Fibroblast of lung (primary cell): ENCODE measurements around the gene MCTP2. TPM values are rescaled to one million over a fixed set of nuclear protein-coding genes. Genes with fewer than 3 reads are reported as not detected.

ENCODE experiments used
- DNase-seq, 2 donors: peaks; one replicate each; pipeline versions ENCODE4 v3.0.0 to v3.0.0-alpha.2; 2010; ENCODE audit warnings: low read depth in 2 of 2
- H2AFZ ChIP-seq: 2 replicates; pipeline ENCODE4 v1.5.1; 2012; ENCODE audit warnings: low read length, control low read depth, inconsistent platforms
- H3K27ac ChIP-seq: 2 replicates; pipeline ENCODE4 v1.5.1; 2011; ENCODE audit warnings: low read length, control low read depth; ENCODE audit not compliant: insufficient read depth
- H3K27me3 ChIP-seq: 2 replicates; pipeline ENCODE4 v1.5.1; 2011; ENCODE audit warnings: mild to moderate bottlenecking, low read length; ENCODE audit not compliant: control insufficient read depth, insufficient read depth
- H3K36me3 ChIP-seq: 2 replicates; pipeline ENCODE4 v1.5.1; 2011; ENCODE audit warnings: low read length; ENCODE audit not compliant: control insufficient read depth, insufficient read depth
- H3K4me1 ChIP-seq: 2 replicates; pipeline ENCODE4 v1.5.1; 2011; ENCODE audit warnings: low read length; ENCODE audit not compliant: control insufficient read depth, insufficient read depth; ENCODE audit errors: extremely low read depth
- H3K4me2 ChIP-seq: 2 replicates; pipeline ENCODE4 v1.5.1; 2011; ENCODE audit warnings: low read length, control low read depth; ENCODE audit not compliant: insufficient read depth; ENCODE audit errors: extremely low read depth
- H3K4me3 ChIP-seq, 4 experiments: fragments of 200-600 bp in 1 of 4; sonication (generic) in 1 of 4; replicated peaks in 1 of 4; 2 replicates each; pipeline ENCODE4 v1.5.1; 2011 to 2016; ENCODE audit warnings: low read length in 4 of 4, low read depth in 3 of 4, mild to moderate bottlenecking in 3 of 4, control low read depth in 2 of 4, inconsistent platforms in 1 of 4, mixed read lengths in 1 of 4; ENCODE audit not compliant: insufficient read depth in 1 of 4; ENCODE audit errors: control extremely low read depth in 1 of 4
- H3K79me2 ChIP-seq: 2 replicates; pipeline ENCODE4 v1.5.1; 2012; ENCODE audit warnings: mild to moderate bottlenecking, low read length, inconsistent platforms; ENCODE audit not compliant: control insufficient read depth, insufficient read depth
- H3K9ac ChIP-seq: 2 replicates; pipeline ENCODE4 v1.5.1; 2011; ENCODE audit warnings: mild to moderate bottlenecking, low read length, control low read depth; ENCODE audit not compliant: insufficient read depth
- H3K9me3 ChIP-seq: 2 replicates; pipeline ENCODE4 v1.5.1; 2012; ENCODE audit warnings: low read depth, low read length; ENCODE audit not compliant: control insufficient read depth, insufficient read depth
- H4K20me1 ChIP-seq: 2 replicates; pipeline ENCODE4 v1.5.1; 2011; ENCODE audit warnings: low read length; ENCODE audit not compliant: control insufficient read depth, insufficient read depth; ENCODE audit errors: extremely low read depth
- EZH2 ChIP-seq: IDR thresholded peaks from 2 replicates; pipeline ENCODE4 v1.5.1; 2012; ENCODE audit warnings: low read length, control low read depth, mild to moderate bottlenecking; ENCODE audit errors: missing control alignments
- polyA plus RNA-seq, 2 donors: library from polyadenylated mRNA; depleted of rRNA in 1 of 2; stranded (reverse) in 1 of 2; unstranded in 1 of 2; fragments of >200 nt; gene quantifications; 2 replicates each; pipeline ENCODE4 v1.2.1, GENCODE V29; 2011 to 2012; ENCODE audit warnings: missing spikeins in 1 of 2
- total RNA-seq: library from RNA; depleted of rRNA; stranded (reverse); fragments of >200 nt; gene quantifications from 2 replicates; pipeline ENCODE4 v1.2.1, GENCODE V29; 2014
- TF ChIP-seq, protein P1 (sequence below), 2 donors: IDR thresholded peaks in 1 of 2; conservative IDR thresholded peaks in 1 of 2; 1 replicate in 1 of 2; 2 replicates in 1 of 2; pipeline ENCODE4 v1.5.1; 2011 to 2012; ENCODE audit warnings: low read length in 2 of 2, control low read depth in 1 of 2, inconsistent platforms in 1 of 2, low read depth in 1 of 2, mild to moderate bottlenecking in 1 of 2

The MCTP2 gene
- total and polyA plus RNA-seq, 2 donors (not counting 1 experiment from before 2014, with no cell fraction given) = 3.6 to 14.5 TPM

DNA sequence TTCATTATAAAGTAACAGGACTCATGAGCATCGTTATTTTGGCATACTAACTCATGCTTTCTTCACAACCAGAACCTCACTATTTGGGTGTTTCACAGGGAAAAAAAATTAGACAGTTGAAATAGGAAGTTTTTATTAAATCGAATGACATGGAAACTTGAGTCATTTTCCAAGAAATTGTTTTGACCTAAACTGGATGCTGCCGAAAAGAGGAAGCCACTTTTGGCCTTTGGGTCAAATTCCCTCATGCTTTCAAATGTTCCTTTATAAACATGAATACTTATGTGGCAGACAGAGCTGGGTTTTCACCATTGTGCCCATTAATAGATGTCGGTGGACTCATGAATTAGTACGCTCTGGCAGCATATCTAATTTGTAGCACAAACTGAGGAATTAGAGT is 224.9 kb downstream of the MCTP2 start:
- H3K9me3 ChIP-seq = no peaks in the 10 kb centered on the region
- H3K9ac ChIP-seq = no peak overlapping the region
- H3K4me3 ChIP-seq = no peak overlapping the region
- H2AFZ ChIP-seq = no peak overlapping the region
- no peak for TF ChIP-seq EZH2
- TF ChIP-seq, protein P1, sequence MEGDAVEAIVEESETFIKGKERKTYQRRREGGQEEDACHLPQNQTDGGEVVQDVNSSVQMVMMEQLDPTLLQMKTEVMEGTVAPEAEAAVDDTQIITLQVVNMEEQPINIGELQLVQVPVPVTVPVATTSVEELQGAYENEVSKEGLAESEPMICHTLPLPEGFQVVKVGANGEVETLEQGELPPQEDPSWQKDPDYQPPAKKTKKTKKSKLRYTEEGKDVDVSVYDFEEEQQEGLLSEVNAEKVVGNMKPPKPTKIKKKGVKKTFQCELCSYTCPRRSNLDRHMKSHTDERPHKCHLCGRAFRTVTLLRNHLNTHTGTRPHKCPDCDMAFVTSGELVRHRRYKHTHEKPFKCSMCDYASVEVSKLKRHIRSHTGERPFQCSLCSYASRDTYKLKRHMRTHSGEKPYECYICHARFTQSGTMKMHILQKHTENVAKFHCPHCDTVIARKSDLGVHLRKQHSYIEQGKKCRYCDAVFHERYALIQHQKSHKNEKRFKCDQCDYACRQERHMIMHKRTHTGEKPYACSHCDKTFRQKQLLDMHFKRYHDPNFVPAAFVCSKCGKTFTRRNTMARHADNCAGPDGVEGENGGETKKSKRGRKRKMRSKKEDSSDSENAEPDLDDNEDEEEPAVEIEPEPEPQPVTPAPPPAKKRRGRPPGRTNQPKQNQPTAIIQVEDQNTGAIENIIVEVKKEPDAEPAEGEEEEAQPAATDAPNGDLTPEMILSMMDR (conservative IDR thresholded peaks at IDR 0.05 in 1 of 2, IDR thresholded peaks at IDR 0.05 in 1 of 2; ENCODE audit: low read depth in 1 of 2, low read length in 2 of 2) = no peak
- H3K79me2 ChIP-seq = no peaks in the 10 kb centered on the region
- DNase-seq = no peak
- no peaks in the 10 kb centered on the region for H3K4me1 ChIP-seq
- no peak overlapping the region for H3K4me2 ChIP-seq
- no peak overlapping the region for H3K27ac ChIP-seq
- H4K20me1 ChIP-seq = no peaks in the 10 kb centered on the region
- no peaks in the 10 kb centered on the region for H3K36me3 ChIP-seq
- H3K27me3 ChIP-seq = no peaks in the 10 kb centered on the region

DNA sequence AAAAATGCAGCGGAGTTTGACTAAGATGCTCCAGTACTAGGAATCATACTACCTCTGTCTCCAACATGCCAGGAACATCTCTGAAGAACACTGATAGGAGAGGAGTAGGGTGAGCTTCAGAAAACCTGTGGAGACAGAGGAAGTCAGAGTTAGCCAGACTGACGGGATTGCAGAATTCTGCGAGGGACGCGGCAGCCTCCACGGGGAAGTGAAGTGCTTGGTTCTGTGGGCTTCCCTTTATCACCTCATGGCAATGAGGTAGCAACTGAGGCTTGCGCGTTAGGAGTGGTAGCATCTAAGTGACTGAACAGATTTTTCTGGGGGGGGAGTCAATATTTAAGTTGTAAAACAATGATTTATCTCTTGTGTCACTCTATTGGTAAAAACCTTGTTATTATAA is 226.3 kb downstream of the MCTP2 start:
- no peak for TF ChIP-seq EZH2
- TF ChIP-seq, protein P1 (conservative IDR thresholded peaks at IDR 0.05 in 1 of 2, IDR thresholded peaks at IDR 0.05 in 1 of 2; ENCODE audit: low read depth in 1 of 2, low read length in 2 of 2) = no peak
- Histone ChIP-seq H3K9ac (no peak overlapping the region), H3K27me3 (no peaks in the 10 kb centered on the region), H3K27ac (no peak overlapping the region), H3K36me3 (no peaks in the 10 kb centered on the region), H3K4me3 (no peak overlapping the region), H3K9me3 (no peaks in the 10 kb centered on the region), H2AFZ (no peak overlapping the region), H3K4me1 (no peaks in the 10 kb centered on the region), H3K4me2 (no peak overlapping the region), H4K20me1 (no peaks in the 10 kb centered on the region), H3K79me2 (no peaks in the 10 kb centered on the region)
- no peak for DNase-seq

DNA sequence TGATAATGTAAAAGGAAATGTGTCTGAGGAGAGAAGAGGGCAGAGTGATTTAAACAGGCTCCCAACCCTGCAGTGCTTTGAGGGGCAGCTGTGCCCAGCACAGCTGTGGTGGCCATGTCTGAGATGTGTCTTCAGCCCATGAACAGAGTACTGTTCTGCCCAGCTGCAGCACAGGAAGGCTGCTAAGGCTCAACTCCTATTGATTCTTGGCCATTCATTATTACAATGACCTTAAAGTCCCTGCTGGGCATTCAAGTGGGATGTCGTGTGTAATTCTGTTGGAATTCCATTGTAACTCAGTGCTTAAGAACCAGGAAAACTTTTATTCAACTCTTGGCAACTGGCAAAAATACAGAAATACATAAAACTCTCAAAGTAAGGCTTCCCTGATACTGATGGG is 229.3 kb downstream of the MCTP2 start:
- H3K4me3 ChIP-seq = no peak overlapping the region
- no peak overlapping the region for H3K4me2 ChIP-seq
- no peaks in the 10 kb centered on the region for H3K79me2 ChIP-seq
- H3K27ac ChIP-seq = no peak overlapping the region
- H4K20me1 ChIP-seq = no peaks in the 10 kb centered on the region
- no peak overlapping the region for H2AFZ ChIP-seq
- H3K9me3 ChIP-seq = no peaks in the 10 kb centered on the region
- no peaks in the 10 kb centered on the region for H3K36me3 ChIP-seq
- H3K4me1 ChIP-seq = no peaks in the 10 kb centered on the region
- H3K27me3 ChIP-seq = no peaks in the 10 kb centered on the region
- H3K9ac ChIP-seq = no peak overlapping the region
- no peak for DNase-seq
- no peak for TF ChIP-seq EZH2
- TF ChIP-seq, protein P1 (conservative IDR thresholded peaks at IDR 0.05 in 1 of 2, IDR thresholded peaks at IDR 0.05 in 1 of 2; ENCODE audit: low read depth in 1 of 2, low read length in 2 of 2) = no peak
